Mesothelial cell of epicardium (in vitro differentiated cells): ENCODE measurements around the gene NFAM1. TPM values are rescaled to one million over a fixed set of nuclear protein-coding genes. Genes with fewer than 3 reads are reported as not detected.
A peak's percentile ranks its signal among the peaks of the same experiment; 100 is the strongest.

ENCODE experiments used
- DNase-seq, 2 experiments: peaks; one replicate each; pipeline ENCODE4 v3.0.0; 2021; ENCODE audit warnings: low spot score in 2 of 2; ENCODE audit not compliant: unreplicated experiment in 2 of 2
- H3K27ac Mint-ChIP-seq: 2 replicates; pipeline ENCODE4 v1.8.0; 2021; ENCODE audit warnings: mixed read lengths
- H3K27me3 Mint-ChIP-seq: 2 replicates; pipeline ENCODE4 v1.8.0; 2021; ENCODE audit warnings: low read depth, mixed read lengths
- H3K36me3 Mint-ChIP-seq: 2 replicates; pipeline ENCODE4 v1.8.0; 2021; ENCODE audit warnings: mixed read lengths
- H3K4me1 Mint-ChIP-seq: 2 replicates; pipeline ENCODE4 v1.8.0; 2021; ENCODE audit warnings: mixed read lengths
- H3K4me3 Mint-ChIP-seq: 2 replicates; pipeline ENCODE4 v1.8.0; 2021; ENCODE audit warnings: mild to moderate bottlenecking, moderate library complexity, mixed read lengths
- H3K9me3 Mint-ChIP-seq: 2 replicates; pipeline ENCODE4 v1.8.0; 2021; ENCODE audit warnings: mixed read lengths
- total RNA-seq: library from RNA; stranded (reverse); gene quantifications from 3 replicates; pipeline ENCODE4 v1.2.1, GENCODE V29; 2021
- TF ChIP-seq, protein P1 (sequence below): fragments of 200-600 bp; sonication (generic); IDR thresholded peaks from one replicate; pipeline ENCODE4 v1.5.0; 2021; ENCODE audit warnings: antibody characterized with exemption; ENCODE audit not compliant: unreplicated experiment

NFAM1 gene
- total RNA-seq, 1 donor from 2014 or later = 0.34 TPM

DNA sequence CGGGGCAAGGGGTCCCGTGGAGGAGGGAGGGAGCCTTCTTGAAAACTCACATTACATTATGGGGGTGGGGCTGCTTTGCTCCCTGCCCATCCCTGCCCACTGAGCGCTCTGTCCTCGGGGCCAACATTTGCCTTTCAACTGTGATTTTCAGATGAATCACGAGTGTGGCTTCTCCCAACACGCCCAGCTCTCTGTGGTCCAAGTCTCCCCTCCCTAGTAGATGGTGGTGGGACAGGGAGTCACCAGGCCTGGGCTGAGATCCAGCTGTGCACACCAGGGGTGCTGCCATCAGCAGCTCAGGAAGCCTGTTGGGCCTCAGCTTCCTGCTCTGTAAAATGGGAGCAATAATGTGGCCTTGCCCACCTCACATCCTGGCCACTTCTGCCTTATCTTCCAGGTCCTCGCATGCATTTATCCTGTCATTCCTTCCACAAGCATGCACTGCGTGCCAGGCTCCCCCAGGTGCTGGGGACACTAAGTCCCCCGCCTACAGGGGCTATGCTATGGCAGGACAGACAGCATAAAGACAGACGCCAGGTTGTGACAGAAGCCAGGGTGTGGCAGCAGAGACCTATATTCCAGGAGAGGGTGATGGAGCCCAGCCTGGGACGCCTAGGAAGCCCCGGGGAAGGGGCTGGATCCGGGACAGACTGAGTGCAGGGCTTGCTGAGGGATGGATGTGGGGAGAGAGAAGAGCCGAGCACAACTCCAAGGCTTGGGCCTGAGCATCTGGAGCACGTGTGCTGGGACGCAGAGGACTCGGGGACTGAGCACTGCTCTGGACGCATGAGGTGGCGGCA is 30.5 kb downstream of the NFAM1 start:
- Mint-ChIP-seq H3K9me3 (no peaks in the 10 kb centered on the region), H3K4me3 (no peak overlapping the region), H3K36me3 (no peaks in the 10 kb centered on the region), H3K27ac (no peak overlapping the region), H3K4me1 (peaks cover 4% of the 10 kb centered on the region), H3K27me3 (peaks cover 21% of the 10 kb centered on the region)
- DNase-seq = no peak
- TF ChIP-seq, protein P1, sequence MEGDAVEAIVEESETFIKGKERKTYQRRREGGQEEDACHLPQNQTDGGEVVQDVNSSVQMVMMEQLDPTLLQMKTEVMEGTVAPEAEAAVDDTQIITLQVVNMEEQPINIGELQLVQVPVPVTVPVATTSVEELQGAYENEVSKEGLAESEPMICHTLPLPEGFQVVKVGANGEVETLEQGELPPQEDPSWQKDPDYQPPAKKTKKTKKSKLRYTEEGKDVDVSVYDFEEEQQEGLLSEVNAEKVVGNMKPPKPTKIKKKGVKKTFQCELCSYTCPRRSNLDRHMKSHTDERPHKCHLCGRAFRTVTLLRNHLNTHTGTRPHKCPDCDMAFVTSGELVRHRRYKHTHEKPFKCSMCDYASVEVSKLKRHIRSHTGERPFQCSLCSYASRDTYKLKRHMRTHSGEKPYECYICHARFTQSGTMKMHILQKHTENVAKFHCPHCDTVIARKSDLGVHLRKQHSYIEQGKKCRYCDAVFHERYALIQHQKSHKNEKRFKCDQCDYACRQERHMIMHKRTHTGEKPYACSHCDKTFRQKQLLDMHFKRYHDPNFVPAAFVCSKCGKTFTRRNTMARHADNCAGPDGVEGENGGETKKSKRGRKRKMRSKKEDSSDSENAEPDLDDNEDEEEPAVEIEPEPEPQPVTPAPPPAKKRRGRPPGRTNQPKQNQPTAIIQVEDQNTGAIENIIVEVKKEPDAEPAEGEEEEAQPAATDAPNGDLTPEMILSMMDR = no peak

DNA sequence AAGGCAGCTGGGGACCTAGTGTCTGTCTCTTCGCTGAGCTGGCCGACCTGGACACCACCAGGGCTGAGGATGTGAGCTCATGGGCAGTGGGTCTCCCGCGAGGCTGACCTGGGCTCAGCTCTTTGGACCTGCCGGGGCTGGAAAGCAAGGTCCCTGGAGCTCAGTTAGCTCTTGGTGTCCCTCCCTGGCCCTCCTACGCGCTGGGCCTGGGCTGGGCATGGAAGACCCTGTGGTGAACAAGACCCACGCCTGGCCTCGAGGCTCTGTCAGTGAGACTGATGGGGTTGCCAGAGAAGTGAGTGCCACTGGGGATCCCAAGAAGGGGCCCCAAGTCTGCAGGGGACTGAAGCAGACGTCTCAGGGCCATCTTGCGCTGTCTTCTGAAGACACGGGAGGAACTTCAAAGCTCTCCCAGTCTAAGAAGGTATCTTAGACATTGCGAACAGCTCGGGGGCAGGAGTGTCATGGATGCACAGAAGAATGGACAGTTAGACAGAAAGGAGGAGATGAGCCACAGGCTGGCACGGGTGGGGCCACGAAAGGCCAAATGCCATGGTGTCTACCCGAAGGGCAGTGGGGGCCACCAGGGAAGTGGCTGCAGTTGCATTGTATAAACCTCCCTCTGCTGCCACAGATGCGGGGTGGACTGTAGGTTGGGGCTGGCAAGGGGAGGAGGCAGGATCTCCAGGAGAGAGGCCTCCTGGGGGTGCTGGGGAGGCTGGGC is 31.2 kb downstream of the NFAM1 start:
- no peak overlapping the region for H3K4me3 Mint-ChIP-seq
- H3K9me3 Mint-ChIP-seq = no peaks in the 10 kb centered on the region
- no peak for DNase-seq
- no peak overlapping the region for H3K27ac Mint-ChIP-seq
- peaks cover 14% of the 10 kb centered on the region for H3K27me3 Mint-ChIP-seq
- no peaks in the 10 kb centered on the region for H3K36me3 Mint-ChIP-seq
- TF ChIP-seq, protein P1 = no peak
- H3K4me1 Mint-ChIP-seq = peaks cover 4% of the 10 kb centered on the region

DNA sequence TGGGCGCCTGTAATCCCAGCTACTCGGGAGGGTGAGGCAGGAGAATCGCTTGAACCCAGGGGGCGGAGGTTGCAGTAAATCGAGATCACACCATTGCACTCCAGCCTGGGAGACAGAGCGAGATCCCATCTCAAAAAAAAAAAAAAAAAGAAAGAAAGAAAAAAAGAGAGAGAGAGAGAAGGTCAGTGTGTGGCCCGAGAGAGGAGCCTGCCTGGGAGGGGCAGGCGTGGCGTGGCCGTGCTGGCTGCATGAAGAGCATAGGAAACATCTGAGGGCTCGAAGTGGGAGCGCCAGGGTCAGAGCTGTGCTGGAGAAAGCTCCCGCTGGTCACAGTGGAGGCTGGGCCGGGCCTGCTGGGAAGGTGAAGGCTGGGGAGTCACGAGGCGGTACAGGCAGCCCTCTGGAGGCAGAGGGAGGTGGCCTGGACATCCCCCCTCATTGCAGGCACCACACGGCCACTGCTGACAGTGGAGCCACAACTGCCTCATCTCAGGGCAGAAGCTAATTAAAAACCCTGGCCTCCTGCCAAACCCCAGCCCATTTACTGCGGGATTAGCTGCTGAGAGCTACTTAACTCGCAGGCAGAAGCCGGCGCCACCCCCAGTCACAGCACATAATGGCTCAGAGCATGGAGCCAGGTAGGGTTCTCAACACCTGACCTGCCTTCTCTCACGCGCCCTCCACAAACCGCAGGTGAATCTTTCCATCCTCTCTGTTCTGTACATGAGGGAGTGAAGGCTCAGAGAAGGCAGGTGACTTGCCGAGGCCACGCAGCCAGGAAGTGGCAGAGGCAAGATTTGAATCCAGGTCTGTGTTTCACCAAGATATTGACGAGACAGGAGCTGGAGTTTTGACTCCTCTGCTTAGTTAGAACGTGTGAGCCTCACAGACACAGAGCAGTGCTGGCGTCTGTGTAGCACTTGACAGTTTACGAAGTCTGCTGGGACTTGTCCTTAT is 32.6 kb downstream of the NFAM1 start:
- Mint-ChIP-seq H3K27me3 (peaks cover 8% of the 10 kb centered on the region), H3K4me1 (peaks cover 4% of the 10 kb centered on the region), H3K4me3 (no peak overlapping the region), H3K9me3 (no peaks in the 10 kb centered on the region), H3K27ac (no peak overlapping the region), H3K36me3 (no peaks in the 10 kb centered on the region)
- DNase-seq = peak in 1 of 2 experiments; percentile 61
- TF ChIP-seq, protein P1 = no peak

DNA sequence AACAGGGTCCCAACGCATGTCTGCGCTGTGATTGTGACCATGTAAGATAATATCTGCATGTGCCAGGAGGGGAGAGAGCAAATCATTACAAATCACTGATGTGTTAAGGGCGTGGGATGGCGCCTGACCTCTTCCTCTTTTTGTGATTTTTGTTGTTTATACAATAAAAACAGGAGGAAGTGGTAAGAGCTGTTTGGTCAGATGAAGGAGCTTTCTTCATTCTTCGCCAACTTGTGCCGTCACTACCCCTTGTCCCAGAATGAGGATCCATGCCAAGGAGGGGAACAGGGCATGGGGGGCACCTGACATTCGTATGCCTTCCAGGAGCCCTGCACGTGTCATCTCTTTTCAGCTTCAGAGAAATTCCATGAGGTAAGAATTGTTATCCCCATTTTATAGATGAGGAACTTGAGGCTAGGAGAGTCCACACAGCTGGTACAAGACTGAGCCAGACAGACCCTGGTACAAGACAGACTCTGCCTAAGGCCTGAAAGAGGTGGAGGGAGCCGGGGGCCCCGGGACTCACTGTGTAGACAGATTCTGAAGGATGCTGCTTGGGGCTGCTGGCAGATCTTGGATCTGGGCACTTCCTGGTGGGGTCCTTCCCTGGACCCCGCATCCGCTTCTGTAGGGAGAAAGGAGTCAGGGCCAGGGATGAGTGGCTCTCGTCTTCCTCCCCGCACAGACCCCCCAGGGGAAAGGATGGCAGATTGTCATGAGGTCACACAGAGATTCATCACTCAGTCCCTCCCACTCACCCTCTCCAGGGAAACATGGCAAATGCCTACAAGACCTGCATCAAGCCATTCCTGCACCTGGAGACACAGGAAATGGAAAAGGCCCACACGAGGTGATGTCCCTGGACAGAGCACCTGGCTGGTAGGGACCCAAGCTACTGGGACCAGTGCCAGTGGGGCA is 34.6 kb downstream of the NFAM1 start:
- H3K36me3 Mint-ChIP-seq = no peaks in the 10 kb centered on the region
- DNase-seq = no peak
- no peak overlapping the region for H3K27ac Mint-ChIP-seq
- no peaks in the 10 kb centered on the region for H3K27me3 Mint-ChIP-seq
- TF ChIP-seq, protein P1 = no peak
- no peaks in the 10 kb centered on the region for H3K9me3 Mint-ChIP-seq
- H3K4me1 Mint-ChIP-seq = peaks cover 4% of the 10 kb centered on the region
- H3K4me3 Mint-ChIP-seq = no peak overlapping the region
